OCI-LY3 (cell line): ENCODE data around the gene ZNF319.

Experiments
- H2AFZ ChIP-seq: fragments of 200-600, 300-600 bp; shearing (Covaris generic); 2 replicates; pipeline ENCODE4 v1.6.0; 2014; ENCODE audit warnings: antibody characterized with exemption, low read depth, low read length
- H3K27ac ChIP-seq: fragments of 200-600, 300-600 bp; sonication (generic); 2 replicates; pipeline ENCODE4 v1.5.1; 2014; ENCODE audit warnings: mild to moderate bottlenecking, low read length, moderate library complexity, mixed read lengths
- H3K27me3 ChIP-seq: fragments of 200-600, 300-600 bp; sonication (generic); 2 replicates; pipeline ENCODE4 v1.6.1; 2014; ENCODE audit warnings: low read depth, low read length, mixed read lengths
- H3K36me3 ChIP-seq: fragments of 200-600, 300-600 bp; sonication (generic); replicated peaks from 2 replicates; pipeline ENCODE3; 2014; ENCODE audit warnings: low read depth, low read length, mixed read lengths
- H3K4me1 ChIP-seq: fragments of 300-600, 200-600 bp; sonication (generic); 2 replicates; pipeline ENCODE4 v1.6.1; 2014; ENCODE audit warnings: low read length, mixed read lengths
- H3K4me2 ChIP-seq: fragments of 200-600, 300-600 bp; sonication (generic); 2 replicates; pipeline ENCODE4 v1.6.1; 2014; ENCODE audit warnings: low read length, mixed read lengths
- H3K4me3 ChIP-seq: fragments of 300-600, 200-600 bp; sonication (generic); 2 replicates; pipeline ENCODE4 v1.5.1; 2014; ENCODE audit warnings: antibody characterized with exemption, mild to moderate bottlenecking, low read length, moderate library complexity
- H3K79me2 ChIP-seq: fragments of 300-600, 200-600 bp; shearing (Covaris generic); 2 replicates; pipeline ENCODE4 v1.6.1; 2014; ENCODE audit warnings: mild to moderate bottlenecking, low read length, mixed read lengths
- H3K9ac ChIP-seq: fragments of 300-600, 200-600 bp; shearing (Covaris generic); 2 replicates; pipeline ENCODE4 v1.6.0; 2014; ENCODE audit warnings: mild to moderate bottlenecking, low read length, moderate library complexity
- H3K9me3 ChIP-seq: fragments of 200-600, 300-600 bp; shearing (Covaris generic); 2 replicates; pipeline ENCODE4 v1.6.1; 2014; ENCODE audit warnings: low read length, mixed read lengths; ENCODE audit not compliant: insufficient read depth
- H4K20me1 ChIP-seq: fragments of 200-600, 300-600 bp; sonication (generic); 2 replicates; pipeline ENCODE4 v1.6.1; 2016; ENCODE audit warnings: low read length, mixed read lengths; ENCODE audit not compliant: insufficient read depth
- CTCF ChIP-seq: fragments of 200-600, 300-600 bp; sonication (generic); IDR thresholded peaks from 2 replicates; pipeline ENCODE4 v1.5.1; 2014; ENCODE audit warnings: antibody characterized with exemption, low read length, low read depth
- EZH2phosphoT487 ChIP-seq: fragments of 200-600 bp; shearing (Covaris generic); IDR thresholded peaks from 2 replicates; pipeline ENCODE4 v1.6.1; 2018; ENCODE audit warnings: antibody characterized with exemption, mixed run types, low read depth

ZNF319 gene

GRCh38 chr16:57966986-57967385 lies 33.5 kb downstream of the ZNF319 start:
- H3K27ac ChIP-seq, result no peak overlapping the region
- TF ChIP-seq CTCF (no peak), EZH2phosphoT487 (no peak)
- 0 out of 2 replicates have a peak, but pooled peaks cover 2% of the 10 kb centered on the region for H3K4me1 ChIP-seq
- H3K4me2 ChIP-seq, result no peak overlapping the region
- no peak overlapping the region for H3K4me3 ChIP-seq
- no peaks in the 10 kb centered on the region for H4K20me1 ChIP-seq
- no peak overlapping the region for H3K9ac ChIP-seq
- no peaks in the 10 kb centered on the region for H3K79me2 ChIP-seq
- no peaks in the 10 kb centered on the region for H3K9me3 ChIP-seq
- no peak overlapping the region for H2AFZ ChIP-seq
- H3K36me3 ChIP-seq, result no peaks in the 10 kb centered on the region
- H3K27me3 ChIP-seq, result peaks cover 12% of the 10 kb centered on the region; the same call in 1 of the 2 replicates

GRCh38 chr16:57966204-57966771 lies 34.2 kb downstream of the ZNF319 start:
- no peak overlapping the region for H3K27ac ChIP-seq
- H4K20me1 ChIP-seq, result no peaks in the 10 kb centered on the region
- no peaks in the 10 kb centered on the region for H3K79me2 ChIP-seq
- H3K4me1 ChIP-seq, result 0 out of 2 replicates have a peak, but pooled peaks cover 2% of the 10 kb centered on the region
- peaks cover 12% of the 10 kb centered on the region; the same call in 1 of the 2 replicates for H3K27me3 ChIP-seq
- no peak overlapping the region for H3K9ac ChIP-seq
- no peaks in the 10 kb centered on the region for H3K36me3 ChIP-seq
- no peak overlapping the region for H3K4me2 ChIP-seq
- H2AFZ ChIP-seq, result no peak overlapping the region
- TF ChIP-seq CTCF (no peak), EZH2phosphoT487 (no peak)
- H3K4me3 ChIP-seq, result no peak overlapping the region
- H3K9me3 ChIP-seq, result no peaks in the 10 kb centered on the region

- Histone ChIP-seq H2AFZ (no peak overlapping the region), H3K79me2 (no peaks in the 10 kb centered on the region), H3K4me2 (no peak overlapping the region), H3K27ac (no peak overlapping the region), H3K4me1 (0 out of 2 replicates have a peak, but pooled peaks cover 2% of the 10 kb centered on the region), H3K36me3 (no peaks in the 10 kb centered on the region), H4K20me1 (no peaks in the 10 kb centered on the region), H3K9me3 (no peaks in the 10 kb centered on the region), H3K4me3 (no peak overlapping the region), H3K27me3 (no peaks in the 10 kb centered on the region), H3K9ac (no peak overlapping the region)
- TF ChIP-seq EZH2phosphoT487 (no peak), CTCF (no peak)
Measured at GRCh38 chr16:57964157-57964700, 36.2 kb downstream of the ZNF319 start.

- H3K36me3 ChIP-seq, result no peaks in the 10 kb centered on the region
- no peak overlapping the region for H2AFZ ChIP-seq
- H3K9ac ChIP-seq, result no peak overlapping the region
- H3K4me3 ChIP-seq, result no peak overlapping the region
- H3K27ac ChIP-seq, result no peak overlapping the region
- H3K79me2 ChIP-seq, result no peaks in the 10 kb centered on the region
- 0 out of 2 replicates have a peak, but pooled peaks cover 2% of the 10 kb centered on the region for H3K4me1 ChIP-seq
- H4K20me1 ChIP-seq, result no peaks in the 10 kb centered on the region
- no peak overlapping the region for H3K4me2 ChIP-seq
- no peak for TF ChIP-seq CTCF
- no peak for TF ChIP-seq EZH2phosphoT487
- no peaks in the 10 kb centered on the region for H3K9me3 ChIP-seq
- no peaks in the 10 kb centered on the region for H3K27me3 ChIP-seq
Measured at GRCh38 chr16:57962756-57963155, 37.7 kb downstream of the ZNF319 start.
